OCI-LY7 (cell line): ENCODE results near the gene PCDHB2.
"Not testable (repeated sequence)": the region's sequence is repeated elsewhere in the genome, so short reads cannot be mapped to it uniquely, and the experiment has no call there.

Experiments used
- CTCF ChIP-seq: fragments of 200-600 bp; sonication (generic); conservative IDR thresholded peaks from 2 replicates; pipeline ENCODE4 v1.5.1; 2014; ENCODE audit warnings: mild to moderate bottlenecking, antibody characterized with exemption, low read length, moderate library complexity, mixed read lengths
- EZH2phosphoT487 ChIP-seq: fragments of 200-600 bp; sonication (generic); IDR thresholded peaks from 2 replicates; pipeline ENCODE4 v1.6.1; 2018; ENCODE audit warnings: low read depth, borderline replicate concordance, mild to moderate bottlenecking, mixed run types, antibody characterized with exemption, low read length, moderate library complexity, mixed read lengths

GRCh38 chr5:141123396-141124135 lies 29.2 kb downstream of the PCDHB2 start:
- TF ChIP-seq CTCF, EZH2phosphoT487: not testable (repeated sequence)
